Stimulated activated CD4-positive, alpha-beta T cell treated with anti-CD3 and anti-CD28 coated beads, Interleukin-4, amount 100 ng/mL, for 1 hour (primary cell): Measurements from ENCODE around the gene PRKAR1B.
"Not testable (repeated sequence)": the region's sequence is repeated elsewhere in the genome, so short reads cannot be mapped to it uniquely, and the experiment has no call there.

ENCODE experiments used
- DNase-seq: peaks from one replicate; pipeline ENCODE4 v3.0.0-alpha.2; 2020

Gene PRKAR1B

DNA sequence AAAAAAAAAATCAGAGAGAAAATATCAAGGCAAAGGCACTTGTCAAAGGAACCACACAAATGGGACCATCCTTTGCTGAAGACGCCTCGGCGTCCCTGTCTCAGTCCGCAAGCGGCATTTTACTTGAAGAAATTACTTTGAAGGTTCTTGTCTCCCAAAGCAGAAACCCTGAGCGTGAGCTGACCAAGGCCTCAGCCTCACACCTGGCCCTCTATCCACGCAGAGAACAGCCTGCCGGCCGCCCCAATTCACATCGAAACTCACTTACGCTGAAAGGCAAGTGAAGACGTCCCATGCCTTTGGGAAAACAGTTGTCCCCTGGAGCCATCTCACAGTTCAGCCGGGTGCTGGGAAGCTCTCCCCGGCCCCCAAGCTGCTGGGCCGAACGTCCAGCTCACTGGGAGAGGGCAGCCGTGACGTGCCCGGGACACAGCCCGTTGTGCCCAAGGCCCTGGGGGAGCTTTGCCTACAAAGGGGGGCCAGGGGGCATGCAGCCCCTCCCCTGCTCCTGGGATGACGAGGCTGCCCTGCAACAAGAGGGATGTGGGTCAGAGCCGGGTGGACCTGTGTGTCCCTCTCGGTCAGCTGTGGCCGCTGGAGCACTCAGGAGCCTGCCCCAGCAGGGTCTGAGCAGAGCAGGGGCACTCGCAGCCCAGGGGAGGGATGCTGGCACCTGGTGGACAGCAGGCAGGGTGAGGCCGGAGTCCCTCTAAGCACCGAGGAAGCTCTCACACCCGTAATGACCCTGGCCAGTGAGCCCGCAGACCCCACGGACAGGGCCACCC, 157.8 kb downstream of the PRKAR1B start:
- DNase-seq, result no peak

DNA sequence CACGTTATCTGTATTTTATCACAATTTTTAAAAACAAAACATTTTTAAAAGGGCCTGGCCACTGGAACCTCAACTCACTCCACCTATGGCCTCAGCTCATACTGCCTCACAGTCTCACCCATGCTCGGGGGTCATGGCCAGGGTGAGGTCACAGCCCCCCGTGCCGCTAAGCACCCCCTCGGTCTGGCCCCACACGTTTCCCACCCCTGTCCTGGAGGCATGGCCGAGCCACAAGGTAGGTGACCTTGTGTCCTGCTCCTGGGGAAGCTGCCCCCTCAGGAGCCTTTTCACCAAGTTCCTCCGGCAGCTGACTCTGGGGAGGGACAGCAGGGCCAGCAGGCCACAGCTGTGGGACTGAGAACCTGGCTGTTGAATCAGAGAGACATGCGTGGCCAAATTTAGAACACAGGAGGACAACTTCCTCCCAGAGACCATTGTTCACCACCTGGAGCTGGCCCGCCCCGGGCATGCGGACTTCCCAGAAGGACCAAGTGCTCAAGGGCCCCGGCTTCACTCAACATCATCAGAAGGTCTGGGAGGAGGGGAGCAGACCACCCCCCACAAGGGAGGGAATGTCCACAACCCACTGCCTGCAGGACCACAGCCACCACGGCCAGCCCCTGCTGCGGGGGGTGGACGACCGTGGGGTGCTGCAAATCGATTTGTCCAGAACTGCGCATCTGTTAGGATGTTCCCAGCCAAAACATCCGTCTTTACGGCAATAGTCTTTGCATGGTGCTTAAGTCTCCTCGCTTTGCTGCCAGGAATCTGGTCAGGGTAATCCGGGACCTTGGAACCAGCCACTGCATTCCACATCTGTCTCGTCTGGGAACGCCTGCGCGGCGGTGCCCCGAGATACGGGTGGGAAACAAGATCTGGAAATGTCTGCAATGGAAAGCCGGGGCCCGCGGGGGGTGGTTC, 158.8 kb downstream of the PRKAR1B start:
- DNase-seq, result no peak

DNA sequence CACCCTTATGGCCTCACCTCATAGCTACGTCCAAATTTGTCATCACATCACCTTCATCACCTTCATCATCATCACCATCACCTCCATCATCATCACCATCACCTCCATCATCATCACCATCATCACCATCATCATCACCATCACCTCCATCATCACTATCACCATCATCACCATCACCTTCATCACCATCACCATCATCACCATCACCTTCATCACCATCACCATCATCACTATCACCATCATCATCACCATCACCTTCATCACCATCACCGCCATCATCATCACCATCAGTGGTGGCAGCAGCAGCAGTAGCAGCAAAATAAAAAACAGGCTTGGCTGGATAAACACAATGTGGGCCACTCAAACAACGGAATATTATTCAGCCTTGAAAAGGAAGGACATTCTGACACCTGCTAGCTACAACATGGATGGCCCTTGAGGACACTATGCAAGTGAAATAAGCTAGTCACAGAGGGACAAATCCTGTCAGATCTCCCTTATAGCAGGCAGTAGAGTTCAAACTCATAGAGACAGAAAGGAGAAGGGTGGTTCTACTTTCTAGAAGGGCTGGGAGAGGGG, 159.7 kb downstream of the PRKAR1B start:
- DNase-seq, result no peak

DNA sequence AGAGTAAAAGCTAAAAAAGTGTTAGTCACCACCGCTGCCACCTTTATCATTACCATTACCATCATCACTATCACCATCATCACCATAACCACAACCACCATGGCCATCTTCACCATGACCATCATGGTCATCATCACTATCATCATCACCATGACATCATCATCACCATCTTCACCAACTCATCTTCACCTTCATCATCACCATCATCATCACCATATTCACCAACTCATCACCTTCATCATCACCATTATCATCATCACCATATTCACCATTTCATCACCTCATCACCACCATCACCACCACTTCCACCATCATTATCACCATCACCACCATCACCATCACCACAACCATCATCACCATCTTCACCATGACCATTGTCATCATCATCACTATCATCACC, 161.0 kb downstream of the PRKAR1B start:
- DNase-seq, result no peak

DNA sequence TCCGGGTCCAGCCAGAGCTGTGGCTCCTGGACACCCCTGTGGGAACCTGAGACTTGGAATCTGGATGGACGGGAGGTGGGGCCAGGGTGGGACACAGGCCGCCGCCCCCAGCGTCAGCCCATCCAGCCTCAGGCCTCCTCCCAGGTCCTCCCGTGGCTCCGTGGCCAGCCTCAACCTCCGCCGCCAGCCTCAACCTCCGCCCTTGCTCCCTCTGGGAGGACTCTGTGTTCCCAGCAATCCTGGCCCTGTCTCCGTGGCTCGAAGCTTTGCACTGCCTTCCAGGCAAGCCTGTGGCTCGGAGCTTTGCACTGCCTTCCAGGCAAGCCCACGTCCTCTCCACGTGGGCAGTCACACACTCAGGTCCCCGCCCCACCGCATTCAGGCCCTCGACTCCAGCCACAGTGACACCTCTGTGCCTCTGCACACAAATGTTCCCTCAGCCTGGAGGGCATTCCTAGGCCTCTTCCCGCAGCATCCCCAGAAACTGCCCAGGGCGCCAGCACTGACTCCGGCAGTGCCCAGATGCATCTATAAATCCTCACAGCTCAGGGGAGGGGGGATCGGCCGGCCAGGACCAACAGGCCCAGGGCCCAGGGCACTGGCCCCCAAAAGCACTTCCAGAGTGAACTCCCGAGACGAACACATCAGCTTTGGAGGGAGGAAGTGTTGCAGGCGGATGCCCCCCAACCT, 162.8 kb downstream of the PRKAR1B start:
- DNase-seq, result no peak

DNA sequence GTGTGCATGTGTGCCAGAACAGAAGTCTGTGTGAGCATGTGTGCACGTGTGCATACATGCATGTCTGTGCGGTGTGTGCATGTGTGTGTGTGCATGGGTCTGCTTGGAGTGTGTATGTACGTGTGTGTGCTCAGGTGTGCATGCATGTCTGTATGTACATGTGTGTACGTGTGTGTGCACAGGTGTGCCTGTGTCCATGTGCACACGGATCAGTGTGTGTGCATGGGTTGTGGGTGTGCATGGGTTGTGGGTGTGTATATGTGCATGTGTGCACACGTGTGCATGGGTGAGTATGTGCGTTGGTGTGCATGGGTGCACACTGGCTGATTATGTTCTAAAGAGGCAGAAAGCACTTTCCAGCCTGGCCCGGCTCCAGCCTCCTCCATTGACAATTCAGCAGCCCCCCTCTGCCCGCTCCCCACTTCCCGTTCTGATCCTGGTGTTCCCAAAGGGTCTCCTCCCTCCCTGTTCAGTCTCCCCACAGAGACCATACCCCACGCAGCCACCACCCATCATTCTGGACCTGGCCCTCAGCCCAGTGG, 163.4 kb downstream of the PRKAR1B start:
- DNase-seq, result no peak

DNA sequence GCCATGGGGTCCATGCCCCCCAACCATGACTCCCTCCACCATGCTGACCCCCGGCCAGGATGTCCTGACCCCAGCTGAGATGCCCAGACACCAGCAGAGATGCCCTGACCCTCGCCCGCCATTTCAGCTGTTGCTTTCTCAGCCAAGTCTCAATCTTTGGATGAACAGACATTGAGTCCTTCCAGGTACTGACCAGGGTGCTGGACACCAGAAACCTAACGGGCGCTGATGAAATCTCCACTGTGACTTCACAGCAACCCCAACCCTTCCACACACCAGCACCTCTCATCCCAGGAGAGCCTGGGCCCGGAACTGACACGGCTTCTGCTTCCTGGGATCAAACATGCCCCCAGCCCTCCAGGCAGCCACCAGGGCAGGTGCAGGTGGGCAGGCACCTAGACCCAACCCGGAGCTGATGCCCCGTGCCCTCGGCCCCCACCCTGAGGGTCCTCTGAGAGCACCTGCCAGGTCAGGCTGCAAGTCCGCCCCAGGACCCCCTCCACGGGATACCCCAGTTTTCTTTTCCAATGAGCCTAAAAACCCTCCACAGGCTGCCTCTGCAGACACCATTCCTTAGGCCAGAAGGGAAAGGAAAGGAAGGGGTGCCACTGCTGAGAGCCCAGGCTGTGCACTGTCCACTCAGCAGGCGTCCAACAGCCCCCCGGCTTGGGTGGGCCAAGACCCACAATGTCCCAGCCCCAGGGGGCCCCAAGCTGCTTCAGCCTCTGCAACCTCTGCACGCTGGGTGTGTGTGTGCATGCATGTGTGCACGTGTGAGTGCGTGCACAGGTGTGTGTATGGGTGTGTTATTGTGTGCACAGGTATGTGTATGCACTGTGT, 164.1 kb downstream of the PRKAR1B start:
- DNase-seq, result no peak

DNA sequence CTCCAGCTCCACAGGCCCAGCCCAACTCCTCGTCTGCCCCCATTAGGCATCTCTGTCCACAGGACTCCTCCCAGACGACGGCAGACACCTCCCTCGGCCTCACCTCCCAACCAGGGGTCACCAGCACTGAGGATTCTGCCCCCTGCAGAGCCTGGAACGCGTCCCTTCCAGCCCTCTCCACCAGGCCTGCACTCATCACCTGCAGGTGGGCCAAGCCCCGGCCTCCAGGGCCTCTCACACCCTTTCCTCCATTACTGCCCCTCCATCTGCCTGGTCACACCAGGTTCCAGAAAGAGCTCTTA, 164.8 kb downstream of the PRKAR1B start:
- DNase-seq, result no peak

DNA sequence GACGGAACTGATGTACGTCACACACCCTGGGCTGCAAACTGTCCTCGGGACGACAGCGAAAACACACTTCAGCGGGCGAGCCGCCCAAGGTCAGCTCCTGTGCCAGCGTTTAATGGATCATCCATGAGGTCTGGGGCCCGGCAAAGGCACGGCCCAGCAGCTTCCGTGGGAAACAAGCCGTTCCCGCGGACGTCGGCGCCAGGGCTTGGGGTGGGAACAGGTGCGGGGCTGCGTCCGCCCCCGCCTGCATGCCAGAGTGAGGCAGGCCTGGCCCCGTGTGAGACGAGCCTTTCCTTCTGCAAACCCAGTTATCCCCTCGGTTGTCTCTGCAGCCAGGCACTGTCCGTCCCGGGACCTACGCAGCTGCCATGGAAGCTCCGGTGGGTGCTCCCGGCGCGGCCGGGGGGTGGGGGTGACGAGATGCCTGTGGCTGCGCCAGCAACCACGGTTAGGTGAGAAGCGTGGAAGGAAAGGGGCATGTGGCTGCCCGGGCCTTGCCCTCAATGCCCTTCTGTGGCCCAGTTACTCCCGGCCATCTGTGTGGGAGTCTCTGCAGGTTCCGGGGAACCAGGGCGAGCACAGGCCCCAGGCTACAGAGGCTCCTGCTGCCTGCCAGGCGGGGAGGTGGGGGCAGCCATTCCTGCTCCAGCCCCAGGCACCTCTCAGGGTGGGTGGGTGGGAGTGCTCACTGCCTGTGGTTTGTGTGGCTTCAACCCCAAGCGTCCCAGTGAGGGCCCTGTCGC, 165.3 kb downstream of the PRKAR1B start:
- DNase-seq, result no peak

DNA sequence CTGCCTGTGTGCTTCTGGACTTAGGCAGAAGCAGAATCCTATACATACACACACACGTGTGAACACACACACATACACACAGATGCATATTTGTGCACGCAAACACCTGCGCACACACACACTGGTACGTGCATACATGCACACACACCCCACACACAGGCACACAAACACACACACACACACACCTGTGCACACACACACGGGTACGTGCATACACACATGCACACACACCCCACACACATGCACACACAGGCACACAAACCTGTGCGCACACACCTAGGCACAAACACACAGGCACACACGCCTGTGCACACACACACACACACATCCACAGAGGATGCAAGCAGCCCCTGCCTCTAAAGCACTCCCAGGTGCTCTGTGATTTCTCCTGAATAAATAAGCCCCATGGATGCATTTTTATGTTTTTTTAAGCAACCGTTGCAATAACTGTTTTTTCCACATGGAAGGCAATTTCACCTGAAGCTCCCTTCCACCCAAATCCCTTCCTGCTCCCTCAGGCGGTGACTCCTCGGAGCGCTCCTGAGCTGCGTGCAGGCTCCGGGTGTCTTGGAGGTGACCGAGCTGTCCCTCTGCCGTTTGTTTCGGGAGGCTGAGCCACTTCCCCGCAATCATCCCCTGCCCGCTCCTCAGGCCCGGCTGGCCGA, 166.0 kb downstream of the PRKAR1B start:
- no peak for DNase-seq

DNA sequence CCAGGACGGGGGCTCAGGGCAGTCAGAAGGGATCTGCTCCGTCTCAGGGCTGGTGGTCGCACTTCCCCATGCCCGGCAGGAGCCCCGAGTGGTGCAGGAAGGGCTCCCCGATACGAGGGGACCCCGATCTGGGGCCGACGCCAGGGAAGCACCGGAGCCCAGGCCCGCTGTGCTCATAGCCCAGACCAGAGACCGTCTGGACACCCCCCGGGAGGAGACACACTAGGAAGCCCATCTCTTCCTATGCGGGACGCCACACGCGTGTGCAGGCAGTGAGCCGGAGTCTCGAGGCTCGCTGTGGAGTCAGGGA, 167.7 kb downstream of the PRKAR1B start:
- DNase-seq, result no peak

DNA sequence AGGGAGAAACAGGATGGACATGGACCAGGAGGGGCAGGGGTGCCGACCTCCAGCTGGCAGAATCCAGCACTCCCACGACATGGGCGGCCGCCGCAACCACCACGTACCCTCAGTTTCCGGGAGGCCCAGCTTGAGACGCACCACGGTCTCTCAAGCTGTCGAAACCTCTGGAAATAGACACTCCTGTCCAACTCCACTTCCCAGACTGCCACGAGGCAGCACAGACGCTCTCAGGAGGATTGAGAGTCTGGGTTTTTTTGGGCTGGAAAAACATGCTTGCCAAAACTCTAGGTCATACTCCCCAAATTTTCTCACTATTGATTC, 169.6 kb downstream of the PRKAR1B start:
- no peak for DNase-seq

DNA sequence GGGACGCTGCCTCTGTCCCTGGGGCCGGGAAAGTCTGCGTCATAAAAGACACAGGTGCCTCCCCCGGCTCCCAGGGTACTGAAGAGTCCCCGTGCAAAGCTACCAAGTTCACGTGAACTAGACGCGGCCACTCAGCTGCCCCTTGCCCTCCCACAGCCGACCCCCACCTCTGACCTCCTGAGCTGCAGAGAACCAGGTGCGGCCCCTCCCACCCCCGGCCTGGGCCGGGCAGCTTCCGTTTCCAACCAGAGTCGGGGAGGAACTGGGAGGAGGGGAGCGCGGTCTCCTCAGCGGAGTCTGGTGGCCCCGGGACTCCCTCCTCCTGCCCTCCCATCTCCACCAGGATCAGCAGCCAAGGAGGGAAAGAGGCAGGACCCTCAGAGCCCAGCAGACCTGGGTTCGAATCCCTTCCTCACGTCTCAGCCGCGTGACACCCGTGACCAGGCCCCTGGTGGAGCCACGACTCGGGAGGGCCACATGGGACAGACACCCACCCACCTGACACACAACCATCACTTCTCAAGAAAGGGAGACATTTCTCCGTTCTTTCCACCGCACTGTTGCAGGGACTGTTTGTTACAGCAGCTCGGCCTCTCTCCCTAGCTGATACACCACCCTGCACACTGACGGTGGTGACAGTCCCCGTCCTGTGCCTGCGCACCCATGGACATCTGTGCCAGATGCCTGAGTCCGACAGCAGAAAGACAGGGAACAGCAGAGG, 170.1 kb downstream of the PRKAR1B start:
- DNase-seq, result no peak

DNA sequence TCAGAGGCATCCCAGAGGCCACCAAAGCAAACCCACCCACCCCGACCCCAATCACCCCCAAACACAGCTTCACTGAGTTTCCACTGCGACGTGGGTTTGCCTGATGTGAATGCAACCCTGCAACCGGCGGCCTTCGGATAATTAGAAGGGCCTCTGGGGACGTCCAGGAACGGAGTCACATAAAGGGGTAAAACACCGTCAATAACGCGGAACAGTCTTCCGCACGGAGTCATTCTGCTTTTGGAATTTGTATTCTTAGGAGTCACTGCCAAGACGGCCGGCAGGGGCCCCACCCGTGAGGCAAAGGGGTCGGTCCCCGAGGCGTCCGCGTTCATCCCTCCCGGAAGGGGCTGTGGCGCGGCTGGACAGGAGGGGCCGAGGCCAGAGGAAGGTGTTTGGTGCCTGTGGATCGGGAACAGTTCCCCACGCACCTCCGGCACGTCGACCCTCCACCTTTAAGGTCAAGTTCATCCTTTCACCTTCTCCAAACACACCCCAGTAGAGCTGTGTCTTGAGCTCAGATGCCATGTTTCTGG, 170.7 kb downstream of the PRKAR1B start:
- no peak for DNase-seq

DNA sequence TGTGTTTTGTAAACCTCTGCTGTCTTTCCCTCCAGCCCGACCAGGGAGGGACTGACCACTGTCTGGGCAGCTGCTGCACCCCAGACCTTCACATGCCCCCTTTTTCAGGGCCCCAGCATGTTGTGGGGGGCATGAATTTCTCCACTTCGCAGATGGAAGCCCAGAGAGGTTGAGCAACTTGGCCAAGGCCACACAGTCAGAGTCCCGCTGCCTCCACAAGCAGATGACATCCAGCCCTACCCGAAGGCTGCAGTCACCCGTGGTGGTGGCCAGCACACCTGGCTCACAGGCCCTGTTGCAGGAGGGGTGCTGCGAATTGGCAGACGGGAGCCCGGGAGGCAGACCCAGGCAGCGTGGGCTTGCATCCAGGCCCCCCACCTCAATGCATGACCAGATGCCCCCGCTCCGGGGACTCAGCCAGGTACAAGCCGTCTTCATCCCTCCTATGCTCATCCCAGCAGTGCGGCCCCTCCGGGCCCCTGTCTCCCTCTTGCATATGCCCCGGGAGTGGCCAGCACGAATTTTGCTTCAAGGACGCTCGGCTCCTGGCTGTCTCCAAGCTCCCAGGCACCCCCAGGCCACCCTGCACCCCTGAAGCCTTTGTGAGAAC, 171.4 kb downstream of the PRKAR1B start:
- no peak for DNase-seq

DNA sequence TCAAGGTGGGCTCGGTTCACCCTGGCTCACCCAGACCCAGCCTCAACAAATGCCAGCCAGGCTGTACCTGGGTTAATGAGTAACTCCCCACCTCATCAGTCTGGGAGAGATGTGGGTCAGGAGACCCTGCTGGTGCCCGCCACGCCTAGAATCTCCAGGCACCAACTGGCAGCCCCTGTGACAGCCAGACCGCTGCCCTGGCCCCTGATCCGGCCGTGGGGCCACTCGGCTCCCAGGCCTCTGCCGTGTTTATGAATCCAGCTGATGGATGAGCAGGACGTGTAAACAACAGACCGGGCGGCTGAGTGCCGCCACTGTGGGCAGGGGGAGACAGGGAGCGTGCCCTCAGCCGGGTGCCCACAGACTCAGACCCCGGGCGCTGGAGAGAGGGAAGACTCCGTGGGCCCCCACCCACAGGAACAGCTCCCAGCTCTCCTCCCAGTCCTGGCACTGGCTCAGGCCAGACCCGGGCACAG, 173.4 kb downstream of the PRKAR1B start:
- no peak for DNase-seq

DNA sequence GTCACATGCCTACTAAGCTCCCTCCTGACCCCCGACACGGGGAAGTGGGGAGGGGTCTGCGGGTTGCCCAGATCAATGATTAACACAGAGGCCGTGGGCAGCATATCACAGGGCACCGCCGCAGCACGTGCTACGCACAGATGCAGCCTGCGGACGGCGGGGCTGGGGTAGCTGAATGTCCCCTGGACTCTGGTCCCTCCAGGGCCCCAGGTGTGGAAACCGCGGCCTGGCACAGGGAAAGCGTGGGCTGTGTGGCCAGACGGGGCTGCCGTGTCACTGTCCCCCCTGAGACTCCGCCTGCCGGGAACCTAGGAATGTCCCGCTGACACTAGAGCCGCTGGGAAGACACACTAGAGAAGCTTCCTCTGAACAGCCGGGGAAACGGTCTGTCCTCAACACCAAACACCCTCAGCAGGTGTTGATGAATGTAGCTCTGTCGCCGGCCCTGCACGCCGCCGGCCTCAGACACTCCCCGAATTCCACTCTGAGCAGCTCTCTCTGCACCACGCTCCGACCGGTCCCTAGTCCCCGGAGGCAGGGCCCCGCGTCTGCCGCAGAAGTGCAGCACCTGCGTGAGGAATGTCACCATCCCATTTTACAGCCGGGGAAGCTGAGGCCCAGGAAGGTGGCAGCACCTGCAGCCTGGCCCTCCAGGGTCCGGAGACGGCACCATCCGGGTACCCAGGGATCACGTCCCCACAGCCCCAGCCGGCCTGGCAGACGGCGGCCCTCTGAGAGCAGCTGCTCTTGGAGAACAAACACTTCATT, 174.0 kb downstream of the PRKAR1B start:
- no peak for DNase-seq

DNA sequence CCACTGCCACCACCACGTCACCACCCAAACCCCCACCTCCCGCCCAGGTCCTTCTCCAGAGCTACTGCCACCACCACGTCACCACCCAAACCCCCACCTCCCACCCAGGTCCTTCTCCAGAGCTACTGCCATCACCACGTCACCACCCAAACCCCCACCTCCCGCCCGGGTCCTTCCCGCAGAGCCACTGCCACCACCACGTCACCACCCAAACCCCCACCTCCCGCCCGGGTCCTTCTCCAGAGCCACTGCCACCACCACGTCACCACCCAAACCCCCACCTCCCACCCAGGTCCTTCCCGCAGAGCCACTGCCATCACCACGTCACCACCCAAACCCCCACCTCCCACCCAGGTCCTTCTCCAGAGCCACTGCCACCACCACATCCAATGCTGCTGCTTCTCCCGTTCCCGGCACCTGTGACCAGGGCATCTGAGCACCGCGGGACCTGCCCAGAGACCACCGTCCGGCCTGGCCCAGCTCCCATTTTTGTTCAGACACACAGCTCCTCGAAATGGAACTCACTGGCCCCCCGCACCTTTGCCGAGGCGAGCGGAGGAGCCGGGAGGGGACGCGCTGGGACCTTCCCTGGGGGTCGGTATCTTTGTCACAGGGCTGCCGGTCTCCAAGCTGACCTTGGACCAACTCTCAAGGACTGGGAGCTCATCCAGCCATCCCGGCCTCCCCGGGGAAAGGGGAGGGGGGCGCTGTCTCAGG, 174.8 kb downstream of the PRKAR1B start:
- not testable (repeated sequence) for DNase-seq
